GM18507 (cell line): ENCODE data around the gene PID1.

Source experiments
- DNase-seq: peaks from one replicate; pipeline ENCODE4 v3.0.0; 2011; ENCODE audit warnings: low read depth; ENCODE audit not compliant: insufficient read length; ENCODE audit errors: extremely low spot score
- FAIRE-seq: peaks from 2 replicates; lab custom pipeline; 2011; peaks lifted over from hg19 to GRCh38; lab: Jason Lieb, UNC

The PID1 gene

DNA sequence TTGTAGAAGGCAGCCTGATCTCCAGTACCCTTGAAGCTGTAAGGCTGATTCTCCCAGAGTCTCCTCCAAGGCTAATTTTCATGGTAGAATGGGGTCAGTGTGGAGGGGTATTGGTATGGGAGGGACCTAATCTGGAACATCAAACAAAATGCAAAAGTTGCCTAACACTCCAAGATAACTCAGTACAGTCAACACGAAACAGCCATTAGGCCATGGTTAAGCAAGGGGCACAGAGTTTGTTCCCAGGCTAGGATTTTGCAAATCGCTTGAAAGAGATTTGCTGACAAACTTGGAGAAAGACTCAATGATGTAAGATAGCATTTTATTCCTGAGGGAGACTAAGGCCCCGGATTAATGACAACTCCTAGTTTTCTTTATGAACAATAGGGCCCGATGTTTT lies 5.4 kb downstream of the PID1 start:
- DNase-seq: no peak
- no peak for FAIRE-seq

DNA sequence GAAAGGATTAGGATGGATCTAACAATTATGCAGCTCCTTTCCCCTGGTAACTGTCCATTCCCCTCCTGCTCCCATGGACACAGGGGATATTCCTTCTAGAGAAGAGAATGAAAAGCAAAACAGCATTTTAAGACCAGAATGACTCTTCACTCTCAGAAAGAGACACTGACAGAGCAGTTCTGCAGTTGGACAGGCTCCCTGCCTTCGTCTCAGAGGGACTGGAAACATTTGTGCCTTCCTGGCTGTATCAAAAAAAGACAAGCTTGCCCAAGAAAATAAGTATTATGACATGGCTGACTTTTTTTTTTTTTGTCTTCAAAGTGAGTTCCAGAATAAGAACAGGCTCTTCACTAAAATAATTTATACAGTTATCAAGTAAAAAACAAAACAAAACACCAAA lies 9.5 kb downstream of the PID1 start:
- DNase-seq (no peak), FAIRE-seq (no peak)

DNA sequence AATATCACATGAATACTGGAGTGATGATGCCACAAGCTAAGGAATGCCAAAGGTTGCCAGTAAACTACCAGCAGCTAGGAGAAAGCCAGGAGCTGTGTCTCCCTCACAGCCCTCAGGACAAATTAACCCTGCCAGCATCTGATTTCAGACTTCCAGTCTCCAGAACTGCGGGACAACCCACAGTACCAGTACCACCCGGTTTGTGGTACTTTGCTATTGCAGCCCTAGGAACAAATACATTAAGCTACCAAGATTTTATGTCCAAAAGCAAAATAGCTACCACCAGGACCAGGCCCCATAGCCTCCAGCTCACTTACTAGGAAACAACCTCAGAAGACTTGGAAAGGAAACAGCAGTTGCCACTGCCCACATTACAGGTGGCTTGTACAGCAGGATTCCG lies 10.0 kb downstream of the PID1 start:
- no peak for FAIRE-seq
- DNase-seq: no peak

DNA sequence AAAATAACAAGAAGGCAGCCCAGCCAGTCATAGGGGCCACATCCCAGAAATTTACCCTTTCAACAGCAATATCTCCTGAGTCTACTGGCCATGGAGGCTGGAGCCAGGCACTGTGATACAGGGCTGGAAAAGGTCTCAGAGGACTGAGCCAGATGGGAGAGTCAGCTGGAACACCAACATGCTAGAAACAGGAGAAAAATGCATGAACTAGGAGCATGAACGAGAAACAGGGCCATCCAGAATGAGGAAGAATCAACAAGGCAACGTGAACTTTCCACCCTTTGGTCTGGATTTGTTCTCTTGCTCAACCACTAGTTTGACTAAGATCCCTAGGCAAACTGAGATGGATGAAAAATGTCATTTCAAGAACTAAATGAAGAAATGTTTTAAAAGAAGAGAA lies 13.1 kb downstream of the PID1 start:
- no peak for DNase-seq
- FAIRE-seq: no peak

DNA sequence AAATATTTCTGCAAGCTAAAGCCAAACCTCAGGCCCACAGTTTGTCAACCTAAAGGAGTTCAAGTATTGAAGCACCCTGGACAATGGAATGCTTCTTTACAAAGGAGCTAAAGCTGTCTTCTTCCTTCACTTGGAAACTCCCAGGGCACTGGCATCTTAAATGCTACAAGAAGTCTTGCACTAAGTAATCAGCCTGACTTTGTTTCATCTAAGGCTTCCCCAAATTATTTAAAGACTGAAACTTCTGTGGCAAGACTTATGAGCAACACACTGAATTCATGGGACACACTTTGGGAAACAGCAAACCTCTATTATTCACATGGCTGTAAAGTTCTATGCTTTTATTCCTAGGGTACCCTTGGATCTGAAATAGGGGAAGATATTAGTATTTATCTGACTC lies 14.7 kb downstream of the PID1 start:
- DNase-seq (no peak), FAIRE-seq (no peak)

DNA sequence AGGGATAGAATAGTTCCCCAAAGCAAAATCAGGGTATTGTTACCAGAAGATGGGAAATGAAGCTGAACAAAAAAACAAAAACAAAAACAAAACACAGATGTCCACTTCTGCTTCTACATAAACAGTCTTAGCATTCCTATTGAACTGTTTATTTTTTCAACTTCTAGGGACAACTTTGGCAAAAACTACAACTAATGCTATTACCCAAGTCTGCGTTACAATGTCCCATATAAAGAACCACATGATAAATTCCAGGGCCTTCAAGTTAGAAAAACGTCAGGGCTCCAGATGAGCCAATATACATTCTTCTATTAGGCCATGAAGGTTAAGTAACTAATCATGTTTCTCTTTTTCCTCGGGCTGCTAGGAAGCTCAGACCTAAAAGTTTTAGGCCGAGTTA lies 16.9 kb downstream of the PID1 start:
- FAIRE-seq: no peak
- DNase-seq: no peak

DNA sequence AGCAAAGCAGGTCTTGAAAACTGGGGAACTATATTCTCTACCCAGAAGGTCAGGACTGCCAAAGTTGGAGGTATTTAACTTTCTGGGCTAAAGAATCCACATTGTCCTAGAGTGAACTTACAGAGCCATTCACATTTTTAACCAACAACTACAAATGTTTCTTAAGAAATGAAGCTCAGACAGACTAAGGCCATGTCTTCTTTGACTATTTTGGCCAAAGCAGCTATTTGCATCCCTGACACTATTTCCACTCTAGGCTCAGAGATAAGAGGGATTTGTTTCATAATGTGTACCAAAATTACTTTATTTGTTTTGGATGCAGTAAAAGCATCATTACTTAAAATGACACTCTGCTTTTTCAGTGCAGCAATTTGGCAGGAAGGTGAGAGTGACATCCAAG lies 18.1 kb downstream of the PID1 start:
- no peak for DNase-seq
- no peak for FAIRE-seq

DNA sequence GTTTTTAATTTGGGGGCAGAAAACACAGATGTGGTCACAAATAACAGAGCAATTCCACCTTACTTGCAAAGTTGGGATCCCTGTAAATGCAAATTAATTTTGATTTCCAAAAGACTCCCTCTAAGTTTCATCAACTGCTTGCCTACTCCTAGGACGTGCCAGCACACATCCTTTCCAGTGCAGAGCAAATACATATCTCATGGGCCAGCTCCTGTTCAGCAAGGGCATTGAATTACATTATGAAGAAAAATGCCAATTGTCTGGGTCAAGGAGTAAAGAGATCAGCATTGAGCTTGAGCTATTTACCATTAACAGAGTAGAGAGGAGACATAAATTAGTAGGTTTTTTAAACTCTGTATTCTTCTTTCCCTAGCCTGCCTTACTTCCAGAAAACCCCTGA lies 18.8 kb downstream of the PID1 start:
- FAIRE-seq (no peak), DNase-seq (no peak)

DNA sequence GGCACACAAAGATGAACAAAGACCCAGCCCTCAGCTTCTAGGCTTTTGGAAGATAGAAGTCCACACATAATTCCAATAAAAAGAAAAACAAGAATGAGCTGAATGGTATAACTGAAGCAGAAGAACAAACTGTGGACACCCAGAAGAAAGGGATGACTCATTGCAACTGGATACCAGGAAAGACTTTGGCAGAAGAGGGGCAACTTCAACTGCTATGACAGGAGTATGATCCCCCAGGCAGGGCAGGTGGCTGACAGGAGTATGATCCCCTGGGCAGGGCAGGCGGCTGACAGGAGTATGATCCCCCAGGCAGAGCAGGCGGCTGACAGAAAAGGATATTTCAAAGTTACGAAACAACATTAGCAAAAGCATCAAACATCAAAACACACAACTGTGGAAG lies 21.6 kb downstream of the PID1 start:
- FAIRE-seq (no peak), DNase-seq (no peak)

DNA sequence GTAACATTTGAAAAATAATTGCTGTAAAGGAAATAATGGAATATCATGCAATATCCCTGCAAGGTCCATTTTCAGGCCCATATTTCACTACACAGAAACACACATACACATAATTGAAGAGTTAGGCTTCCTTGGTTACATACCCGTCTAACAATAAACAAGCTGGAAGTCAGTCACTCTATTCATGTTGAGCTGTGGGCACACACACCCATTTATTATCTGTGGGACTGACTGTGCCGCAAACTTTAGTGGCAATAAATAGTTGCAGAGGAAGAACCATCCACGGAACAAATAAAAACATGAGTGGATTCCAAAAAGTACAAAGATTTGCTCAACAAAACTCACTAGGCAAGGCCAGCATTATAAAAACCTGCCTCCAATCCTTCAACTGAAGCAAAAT lies 24.8 kb downstream of the PID1 start:
- no peak for DNase-seq
- FAIRE-seq: no peak

DNA sequence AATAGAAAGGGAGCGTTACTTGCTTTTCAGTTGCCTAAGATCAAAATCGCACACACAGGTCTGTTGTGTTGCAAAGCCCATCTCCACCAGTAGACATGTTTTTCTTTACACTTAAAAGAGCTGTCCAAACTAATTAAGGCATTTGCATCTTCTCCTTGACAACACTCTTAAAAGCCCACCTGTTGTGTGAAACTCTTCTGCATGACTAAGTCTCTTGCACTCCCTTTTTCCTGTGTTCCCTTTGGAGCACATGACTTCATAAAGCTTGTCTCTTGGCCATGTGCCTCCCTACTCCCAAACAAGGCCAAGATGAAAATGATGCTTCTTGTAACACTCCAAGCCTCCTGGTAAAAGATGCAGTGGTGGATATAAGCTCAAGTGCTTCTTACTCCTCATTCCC lies 26.1 kb downstream of the PID1 start:
- DNase-seq (no peak), FAIRE-seq (no peak)

DNA sequence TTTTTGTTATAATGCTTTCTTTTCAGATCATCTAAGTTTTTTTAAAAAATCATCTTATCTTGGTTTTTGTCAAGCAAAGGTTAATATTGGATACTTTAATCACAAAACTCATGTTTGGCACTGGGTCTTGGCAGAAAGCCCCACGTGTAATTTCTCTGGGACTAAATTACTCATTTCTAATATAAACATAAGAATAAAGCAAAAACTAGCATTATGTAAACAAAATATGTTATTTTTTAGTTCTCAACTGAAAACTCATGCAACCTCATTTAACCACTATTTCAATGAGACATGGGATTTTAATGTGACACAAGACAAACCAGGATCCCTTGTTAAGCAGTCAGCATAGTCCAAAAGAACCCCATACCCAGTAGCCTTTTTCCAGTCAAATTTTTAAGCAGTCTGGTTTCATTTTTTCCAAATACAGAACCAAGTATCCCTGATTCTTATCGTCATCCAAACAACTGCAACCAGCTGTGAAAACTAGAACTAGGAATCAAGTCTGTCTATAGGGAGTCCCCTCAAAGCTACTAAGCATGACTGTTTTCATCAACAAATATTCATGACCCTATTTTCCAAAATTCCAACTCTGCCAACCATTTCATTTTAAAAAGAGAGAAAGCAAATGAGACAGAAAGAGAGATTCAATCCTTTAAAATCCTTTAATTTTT lies 27.1 kb downstream of the PID1 start:
- FAIRE-seq (no peak), DNase-seq (no peak)

DNA sequence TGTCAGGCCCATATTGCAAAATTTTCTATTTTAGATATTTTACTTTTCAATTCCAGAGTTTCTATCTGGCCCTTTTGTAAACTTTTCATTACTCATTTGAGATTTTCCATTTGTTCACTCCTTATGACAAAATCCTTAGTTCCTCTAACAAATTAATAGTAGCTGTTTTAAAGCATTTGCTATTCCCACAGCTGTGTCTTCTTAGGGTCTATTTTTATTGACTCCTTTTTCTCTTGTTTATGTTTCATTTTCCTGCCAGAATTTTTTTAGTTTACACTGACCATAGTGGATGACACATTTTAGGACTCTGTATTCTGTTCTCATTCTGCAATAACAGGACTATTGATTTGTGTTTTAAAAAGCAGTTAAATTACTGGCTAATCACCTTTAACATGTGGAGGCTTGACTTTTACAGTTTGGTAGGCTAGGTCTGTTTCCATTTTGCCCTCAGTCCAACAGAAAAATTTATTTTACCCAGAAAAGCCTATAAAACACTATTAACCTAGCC lies 30.0 kb downstream of the PID1 start:
- DNase-seq (no peak), FAIRE-seq (no peak)

DNA sequence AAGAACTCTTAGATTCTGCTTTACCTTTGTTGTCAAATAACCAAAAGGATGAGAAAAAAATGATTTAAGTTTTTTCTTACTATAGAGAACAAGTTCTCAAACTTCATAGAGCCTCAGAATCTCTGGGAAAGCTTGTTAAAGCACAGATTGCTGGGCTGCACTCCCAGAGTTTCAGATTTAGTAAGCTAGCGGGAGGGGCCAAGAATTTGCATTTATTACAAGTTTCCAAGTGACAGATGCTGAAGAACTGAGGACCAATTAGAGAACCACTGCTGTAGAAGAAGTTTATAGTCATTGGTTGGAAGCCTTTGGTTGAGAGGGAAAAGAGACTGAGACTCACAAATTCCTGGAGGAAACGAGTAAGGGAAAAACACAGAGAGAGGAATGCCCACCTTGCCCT lies 32.1 kb downstream of the PID1 start:
- no peak for DNase-seq
- FAIRE-seq: no peak

DNA sequence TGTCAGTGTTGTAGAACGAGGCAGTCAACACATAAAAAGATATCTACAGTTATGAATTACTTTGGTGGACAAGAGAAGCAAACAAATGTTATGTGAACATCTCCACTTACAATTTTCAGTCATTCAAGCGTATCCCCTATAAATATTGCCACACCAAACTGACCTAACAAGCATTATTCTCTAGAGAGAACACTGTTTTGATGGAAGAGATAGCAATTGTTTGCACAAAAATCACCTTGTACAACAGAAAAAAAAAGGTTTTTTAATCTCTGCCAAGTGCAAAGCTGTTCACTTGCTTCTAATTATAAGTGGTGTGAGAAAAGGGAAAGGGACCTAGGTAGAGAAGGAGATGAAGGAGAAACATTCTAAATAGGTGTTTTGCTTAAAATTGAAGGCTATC lies 33.8 kb downstream of the PID1 start:
- DNase-seq: no peak
- no peak for FAIRE-seq

DNA sequence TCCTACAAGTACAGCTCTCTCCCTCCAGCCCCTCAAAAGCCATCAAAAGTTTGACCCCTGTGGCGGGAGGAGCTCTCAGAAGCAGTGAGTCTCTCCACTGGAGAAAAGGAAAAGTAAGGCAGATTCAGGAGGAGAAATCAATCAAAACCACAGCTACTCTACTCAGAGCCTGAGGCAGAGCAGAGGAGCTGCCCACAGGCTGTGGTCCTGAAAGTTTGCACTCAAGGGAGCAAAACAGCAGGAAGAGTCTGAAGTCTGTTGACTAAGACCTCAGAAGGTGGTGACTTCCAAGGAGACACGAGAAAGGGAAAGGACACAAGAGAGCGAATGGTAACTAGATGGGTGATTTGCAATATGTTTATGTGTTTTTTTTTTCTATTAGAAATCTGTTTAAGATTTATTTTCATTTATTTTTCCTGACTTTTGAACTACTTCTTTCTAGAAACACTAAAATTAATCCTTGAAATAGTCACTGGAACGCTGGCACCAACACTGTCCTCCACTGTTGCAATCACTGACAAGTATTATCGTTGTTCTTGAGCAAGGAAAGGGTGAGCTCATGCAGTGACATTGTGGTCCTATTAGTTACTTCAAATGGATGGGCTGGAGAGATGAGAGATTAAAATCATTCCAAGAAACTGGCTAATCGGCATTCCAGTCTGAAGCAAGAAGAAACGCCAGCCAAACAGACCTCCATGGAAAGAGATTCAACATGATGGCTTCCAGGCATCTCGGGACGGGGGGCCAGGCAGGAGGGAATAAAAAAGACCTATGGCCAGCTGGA lies 35.8 kb downstream of the PID1 start:
- no peak for FAIRE-seq
- no peak for DNase-seq

DNA sequence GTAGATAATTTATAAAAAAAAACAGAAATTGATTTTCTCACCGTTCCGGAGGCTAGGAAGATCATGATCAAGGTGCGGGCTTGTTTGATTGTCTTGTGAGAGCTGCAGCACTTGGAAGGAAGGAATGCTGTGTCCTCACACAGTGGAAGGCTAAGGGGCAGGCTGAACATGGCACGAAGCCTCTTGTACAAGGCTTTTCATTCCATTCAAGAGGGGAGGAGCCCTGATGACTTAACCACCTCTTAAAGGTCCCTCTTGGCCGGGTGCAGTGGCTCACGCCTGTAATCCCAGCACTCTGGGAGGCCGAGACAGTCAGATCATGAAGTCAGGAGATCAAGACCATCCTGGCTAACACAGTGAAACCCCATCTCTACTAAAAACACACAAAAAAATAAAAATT lies 39.2 kb downstream of the PID1 start:
- FAIRE-seq: no peak

DNA sequence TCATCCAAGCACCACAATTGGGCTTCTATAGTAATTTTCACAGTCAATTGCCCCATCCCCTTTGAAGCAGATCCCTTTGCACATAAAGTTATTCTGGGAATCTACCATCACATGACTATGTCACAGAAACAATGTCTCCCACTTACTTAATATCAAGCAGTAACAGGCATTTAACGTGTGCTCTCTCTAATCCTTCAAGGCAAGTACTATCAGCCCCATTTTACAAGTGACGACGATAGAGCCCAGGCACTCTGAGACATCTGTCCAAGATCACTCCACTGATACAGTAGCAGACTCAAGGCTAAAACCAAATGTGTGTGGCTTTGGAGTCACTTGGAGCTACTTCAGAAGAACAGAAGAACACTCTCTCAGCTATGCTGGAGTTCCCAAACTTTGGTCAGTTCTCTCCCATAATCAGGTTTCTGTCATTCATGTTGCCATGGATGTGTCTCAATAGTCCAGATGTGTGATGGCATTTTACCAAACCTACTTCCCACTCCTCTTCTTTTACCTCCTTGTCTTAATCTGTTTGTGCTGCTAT lies 39.7 kb downstream of the PID1 start:
- DNase-seq: no peak
- no peak for FAIRE-seq

More for the DNA sequence above, 39.2 kb downstream of the PID1 start:
- no peak for DNase-seq

DNA sequence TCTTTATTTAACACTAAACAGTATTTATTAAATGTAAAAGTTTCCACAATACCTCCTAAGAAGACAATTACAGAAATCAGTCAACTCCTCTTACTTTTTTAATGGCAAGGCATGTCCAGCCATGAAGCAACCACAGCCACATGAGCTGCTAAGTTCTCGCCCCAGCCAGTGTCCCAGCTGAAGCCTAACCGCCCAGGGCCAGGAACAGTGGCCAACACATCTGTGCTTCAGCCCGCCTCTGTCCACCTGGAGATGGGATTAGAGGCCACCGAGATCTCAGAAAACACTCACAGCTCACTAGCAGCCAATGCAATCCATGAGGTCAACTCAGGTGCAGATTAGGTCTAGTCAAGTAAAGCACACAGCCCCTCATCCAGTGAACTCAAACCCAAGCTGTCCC lies 40.2 kb downstream of the PID1 start:
- DNase-seq (no peak), FAIRE-seq (no peak)

DNA sequence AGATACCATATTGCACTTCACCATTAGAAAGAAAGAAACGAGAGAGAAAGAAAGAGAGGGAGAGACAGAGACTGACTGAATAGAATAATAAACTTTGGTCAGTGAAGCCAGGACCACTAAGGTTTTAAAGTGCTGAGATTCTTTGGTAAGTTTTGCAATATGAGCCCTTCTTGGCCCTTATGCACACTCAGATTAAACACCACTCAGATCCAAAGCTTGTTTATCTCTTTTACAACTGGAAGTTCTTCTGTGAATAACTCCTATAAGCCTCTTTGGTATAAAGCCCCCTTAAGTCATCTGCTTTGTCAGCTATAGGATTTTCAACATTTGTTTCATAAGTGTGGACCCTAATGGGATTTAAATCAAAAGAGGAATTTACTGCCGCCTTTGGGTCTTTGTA lies 40.8 kb downstream of the PID1 start:
- DNase-seq: no peak
- FAIRE-seq: no peak

DNA sequence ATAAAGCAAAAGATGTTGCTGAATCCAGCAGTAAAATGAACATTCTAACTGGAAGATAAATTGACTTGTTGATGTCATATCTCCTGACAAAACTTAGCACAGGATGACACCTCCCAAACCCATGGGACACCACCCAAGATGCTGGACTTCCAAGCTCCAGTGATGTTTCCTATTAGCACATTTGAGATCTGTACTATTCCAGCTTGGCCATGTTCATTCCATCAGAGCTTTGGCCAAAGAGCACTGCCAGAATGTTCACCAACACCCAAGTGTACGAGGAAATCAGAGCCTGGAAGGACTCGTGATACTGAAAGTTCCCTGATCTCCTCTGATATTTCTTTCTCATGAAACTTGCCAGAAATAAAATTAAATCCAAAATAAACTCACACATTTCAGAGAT lies 44.7 kb downstream of the PID1 start:
- DNase-seq (no peak), FAIRE-seq (no peak)
